DMS79 treated with DMSO at 0.1 percent for 48 hours (cell line): ENCODE results near the gene KPNB1.

Experiments
- DNase-seq: peaks from one replicate; lab custom pipeline; 2025; lab: John Stamatoyannopoulos, UW

The KPNB1 gene

GRCh38 chr17:47728214-47728877, 78.6 kb downstream of the KPNB1 start:
- DNase-seq, result no peak

GRCh38 chr17:47729476-47729875, 79.8 kb downstream of the KPNB1 start:
- no peak for DNase-seq

- no peak for DNase-seq
Measured at GRCh38 chr17:47730681-47731080, 81.0 kb downstream of the KPNB1 start.

- no peak for DNase-seq
Measured at GRCh38 chr17:47731396-47731795, 81.7 kb downstream of the KPNB1 start.

GRCh38 chr17:47732399-47733046, 82.8 kb downstream of the KPNB1 start:
- no peak for DNase-seq

- peak; percentile 37 for DNase-seq
Measured at GRCh38 chr17:47733047-47733673, 83.4 kb downstream of the KPNB1 start, which contains the start of gene TBX21. Gene TBX21, plus strand, starts transcription at chr17:47733236. Its CDS starts 219 bp downstream, at chr17:47733455.

GRCh38 chr17:47733674-47734410, 84.1 kb downstream of the KPNB1 start:
- peak; percentile 13 for DNase-seq

GRCh38 chr17:47735139-47735464, 85.4 kb downstream of the KPNB1 start:
- no peak for DNase-seq
